B cell (primary cell): ENCODE data around the gene SKA3.

Experiments
- CTCF ChIP-seq: fragments of 200-600 bp; IDR thresholded peaks from one replicate; pipeline ENCODE4 v1.8.0; 2022; ENCODE audit warnings: antibody characterized with exemption, mild to moderate bottlenecking
- EZH2 ChIP-seq: IDR thresholded peaks from 2 replicates; pipeline ENCODE4 v1.6.1; 2012; ENCODE audit warnings: borderline replicate concordance, low read depth, mild to moderate bottlenecking, moderate library complexity, low read length; ENCODE audit not compliant: insufficient read depth, poor library complexity, severe bottlenecking

- TF ChIP-seq EZH2 (no peak), CTCF (no peak)
These were observed 59.1 kb downstream of the SKA3 start for GRCh38 chr13:21117104-21117809.
